Caki2 (cell line): ENCODE results near the gene ARHGEF16. TPM values are rescaled to one million over a fixed set of nuclear protein-coding genes. Genes with fewer than 3 reads are reported as not detected.

Experiments
- total RNA-seq: library from RNA; depleted of rRNA; stranded (reverse); fragments of >200 nt; shearing (Covaris generic); gene quantifications from 2 replicates; pipeline ENCODE4 v1.2.3, GENCODE V29; 2014; ENCODE audit warnings: low replicate concordance; rRNA removed

ARHGEF16 gene
- total RNA-seq, 1 experiment from 2014 or later: 3.3 TPM

Other genes with a start within 250 kb of the ARHGEF16 start
- 15.6 and 21.0 TPM in 2 replicates for gene MEGF6, start 156.8 kb downstream of the ARHGEF16 start, total RNA-seq
- 30.3 and 35.7 TPM in 2 replicates for gene TPRG1L, start 170.3 kb downstream of the ARHGEF16 start, total RNA-seq
- gene WRAP73, start 195.4 kb downstream of the ARHGEF16 start, total RNA-seq: 41.1 and 41.2 TPM in 2 replicates
- gene TP73, start 197.9 kb downstream of the ARHGEF16 start, total RNA-seq: 4.4 and 5.1 TPM in 2 replicates